IMR-90 (cell line): Measurements from ENCODE around the gene LMBR1L.

Experiments used
- BHLHE40 ChIP-seq: fragments of 150-350 bp; IDR thresholded peaks from 2 replicates; pipeline ENCODE4 v1.6.1; 2016; ENCODE audit warnings: mild to moderate bottlenecking, low read depth, low read length
- CTCF ChIP-seq: conservative IDR thresholded peaks from 2 replicates; pipeline ENCODE4 v1.5.1; 2012; ENCODE audit warnings: mild to moderate bottlenecking, low read depth, low read length, improper control_type of control experiment
- NFE2L2 ChIP-seq: fragments of 150-350 bp; IDR thresholded peaks from 2 replicates; pipeline ENCODE4 v1.6.1; 2016; ENCODE audit warnings: low read depth, mild to moderate bottlenecking, low read length
- POLR2A ChIP-seq: IDR thresholded peaks from 2 replicates; pipeline ENCODE4 v1.6.1; 2012; ENCODE audit warnings: mild to moderate bottlenecking, low read depth, low read length

GRCh38 chr12:49059299-49060171 lies 51.1 kb downstream of the LMBR1L start:
- TF ChIP-seq NFE2L2 (no peak), CTCF (no peak), BHLHE40 (no peak), POLR2A (no peak)
